Lower leg skin (tissue), 4 donors: ENCODE measurements around the gene CYB561A3. TPM values are rescaled to one million over a fixed set of nuclear protein-coding genes. Genes with fewer than 3 reads are reported as not detected.

Experiments
- total RNA-seq, 4 donors: library from RNA; depleted of rRNA; stranded (reverse); fragments of >200 nt; gene quantifications; one replicate each; pipeline ENCODE4 v1.1.0, GENCODE V29; 2016

The CYB561A3 gene
- total RNA-seq, 4 donors from 2014 or later: 55.7 to 102 (median 76.8) TPM

Other genes starting within 250 kb of the CYB561A3 start
- 10 to 100 TPM; 19.6 to 27.6 (median 26.7) TPM for gene VPS37C, start 200.5 kb downstream of the CYB561A3 start, total RNA-seq
- gene PGA3, start 158.4 kb downstream of the CYB561A3 start, total RNA-seq: 1 to 10 TPM in 1 of 4 donors, under 1 TPM in 1, not detected in 2; 0.32 to 1.5 TPM
- gene PGA4, start 139.5 kb downstream of the CYB561A3 start, total RNA-seq: 1 to 10 TPM in 1 of 4 donors, under 1 TPM in 1, not detected in 2; 0.65 to 1.5 TPM
- gene PGA5, start 120.7 kb downstream of the CYB561A3 start, total RNA-seq: not detected
- under 1 TPM in 2 of 4 donors, not detected in 2; 0.22 to 0.68 TPM for gene VWCE, start 66.6 kb downstream of the CYB561A3 start, total RNA-seq
- gene DDB1, start 28.8 kb downstream of the CYB561A3 start, total RNA-seq: 100 to 1,000 TPM; 166 to 204 (median 185) TPM
- 10 to 100 TPM; 26.6 to 37.3 (median 33.1) TPM for gene TKFC, start 28.7 kb downstream of the CYB561A3 start, total RNA-seq
- 10 to 100 TPM; 12.7 to 47.2 (median 18.1) TPM for gene TMEM138, start 492 bp upstream of the CYB561A3 start, total RNA-seq
- 10 to 100 TPM in 3 of 4 donors, 1 to 10 TPM in 1; 7.8 to 15.9 (median 11.4) TPM for gene TMEM216, start 30.7 kb upstream of the CYB561A3 start, total RNA-seq
- 10 to 100 TPM; 47.1 to 58.2 (median 48.9) TPM for gene CPSF7, start 68.1 kb upstream of the CYB561A3 start, total RNA-seq
- gene SDHAF2, start 68.2 kb upstream of the CYB561A3 start, total RNA-seq: 10 to 100 TPM; 24.2 to 32.8 (median 28.5) TPM
- gene LRRC10B, start 146.9 kb upstream of the CYB561A3 start, total RNA-seq: 1 to 10 TPM in 3 of 4 donors, under 1 TPM in 1; 0.76 to 2.6 (median 1.9) TPM
- gene SYT7, start 219.2 kb upstream of the CYB561A3 start, total RNA-seq: 1 to 10 TPM; 1.5 to 7.5 (median 5.1) TPM